HEK293T (cell line): ENCODE data around the gene MOGAT2.

Source experiments
- CTCF ChIA-PET: fragments of 350-600 bp; formaldehyde crosslinking; extraction: SDS; loops from one replicate; lab custom pipeline; 2021; ENCODE audit warnings: antibody characterized with exemption, inconsistent platforms; lab: Yijun Ruan, JAX
- POLR2A ChIA-PET: fragments of 350-600 bp; formaldehyde crosslinking; extraction: SDS; loops from one replicate; lab custom pipeline; 2020; ENCODE audit warnings: antibody characterized with exemption, inconsistent platforms; lab: Yijun Ruan, JAX
- DNase-seq: peaks from one replicate; pipeline ENCODE4 v3.0.0; 2012; ENCODE audit warnings: mixed read lengths; ENCODE audit errors: extremely low spot score
- ARNT ChIP-seq: fragments of 450-650 bp; IDR thresholded peaks from 2 replicates; pipeline ENCODE4 v1.6.1; 2017; ENCODE audit warnings: mild to moderate bottlenecking
- BHLHE40 ChIP-seq: fragments of 450-650 bp; IDR thresholded peaks from 2 replicates; pipeline ENCODE4 v1.6.1; 2016; ENCODE audit warnings: mild to moderate bottlenecking, moderate library complexity, borderline replicate concordance
- CTBP1 ChIP-seq: fragments of 450-650 bp; IDR thresholded peaks from 2 replicates; pipeline ENCODE4 v1.6.1; 2016; ENCODE audit warnings: borderline replicate concordance
- ELF4 ChIP-seq: fragments of 450-650 bp; IDR thresholded peaks from 2 replicates; pipeline ENCODE4 v1.6.1; 2017; ENCODE audit warnings: antibody characterized with exemption
- FOXA1 ChIP-seq: fragments of 450-650 bp; IDR thresholded peaks from 2 replicates; pipeline ENCODE4 v1.6.1; 2016; ENCODE audit warnings: mild to moderate bottlenecking
- FOXK2 ChIP-seq: fragments of 450-650 bp; IDR thresholded peaks from 2 replicates; pipeline ENCODE4 v1.6.1; 2016; ENCODE audit warnings: mild to moderate bottlenecking
- FOXM1 ChIP-seq: fragments of 450-650 bp; IDR thresholded peaks from 2 replicates; pipeline ENCODE4 v1.6.1; 2017; ENCODE audit warnings: mild to moderate bottlenecking, borderline replicate concordance
- HDGF ChIP-seq: fragments of 450-650 bp; IDR thresholded peaks from 2 replicates; pipeline ENCODE4 v1.6.1; 2017; ENCODE audit warnings: antibody characterized with exemption, borderline replicate concordance
- L3MBTL2 ChIP-seq: fragments of 450-650 bp; conservative IDR thresholded peaks from 2 replicates; pipeline ENCODE4 v1.6.1; 2016; ENCODE audit warnings: mild to moderate bottlenecking
- LEF1 ChIP-seq: fragments of 450-650 bp; IDR thresholded peaks from 2 replicates; pipeline ENCODE4 v1.6.1; 2017; ENCODE audit warnings: mild to moderate bottlenecking, borderline replicate concordance
- NFRKB ChIP-seq: fragments of 450-650 bp; IDR thresholded peaks from 2 replicates; pipeline ENCODE4 v1.6.1; 2016; ENCODE audit warnings: mild to moderate bottlenecking, moderate library complexity
- SP1 ChIP-seq: fragments of 450-650 bp; IDR thresholded peaks from 2 replicates; pipeline ENCODE4 v1.6.1; 2017
- SUZ12 ChIP-seq: fragments of 450-650 bp; IDR thresholded peaks from 2 replicates; pipeline ENCODE4 v1.6.1; 2016; ENCODE audit warnings: mild to moderate bottlenecking
- TARDBP ChIP-seq: fragments of 450-650 bp; IDR thresholded peaks from 2 replicates; pipeline ENCODE4 v1.6.1; 2016
- ZNF384 ChIP-seq: fragments of 450-650 bp; IDR thresholded peaks from 2 replicates; pipeline ENCODE4 v1.6.1; 2016
- TF ChIP-seq, protein P1 (sequence below): fragments of 450-650 bp; IDR thresholded peaks from 2 replicates; pipeline ENCODE4 v1.6.1; 2016

MOGAT2 gene

GRCh38 chr11:75759832-75760231 is 42.2 kb downstream of the MOGAT2 start:
- TF ChIP-seq L3MBTL2: no peak
- DNase-seq: no peak
- ChIA-PET CTCF (no interaction called here), POLR2A (no interaction called here)

DNA sequence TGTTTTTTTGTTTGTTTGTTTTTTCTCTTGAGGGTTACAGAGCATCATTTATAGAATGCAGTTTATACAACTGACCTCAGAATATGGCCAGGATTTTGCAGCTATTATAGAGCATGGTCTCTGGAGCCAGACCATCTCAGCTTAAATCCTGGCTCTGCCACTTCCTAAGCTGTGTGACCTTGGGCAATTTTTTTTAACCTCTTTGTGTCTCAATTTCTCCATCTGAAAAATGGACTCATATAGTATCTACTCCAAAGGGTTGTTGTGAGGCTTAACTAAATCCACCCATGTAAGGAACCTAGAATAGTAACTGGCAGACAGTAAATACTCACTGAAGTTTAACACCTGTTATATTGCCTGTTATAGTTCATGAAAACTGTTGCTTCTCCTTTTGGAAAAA is 42.6 kb downstream of the MOGAT2 start:
- DNase-seq: no peak
- TF ChIP-seq SP1: no peak
- TF ChIP-seq HDGF: no peak
- TF ChIP-seq TARDBP: no peak
- TF ChIP-seq NFRKB: no peak
- TF ChIP-seq ELF4: no peak
- TF ChIP-seq FOXK2: no peak
- no peak for TF ChIP-seq L3MBTL2
- POLR2A ChIA-PET: no interaction called here
- CTCF ChIA-PET: no interaction called here

DNA sequence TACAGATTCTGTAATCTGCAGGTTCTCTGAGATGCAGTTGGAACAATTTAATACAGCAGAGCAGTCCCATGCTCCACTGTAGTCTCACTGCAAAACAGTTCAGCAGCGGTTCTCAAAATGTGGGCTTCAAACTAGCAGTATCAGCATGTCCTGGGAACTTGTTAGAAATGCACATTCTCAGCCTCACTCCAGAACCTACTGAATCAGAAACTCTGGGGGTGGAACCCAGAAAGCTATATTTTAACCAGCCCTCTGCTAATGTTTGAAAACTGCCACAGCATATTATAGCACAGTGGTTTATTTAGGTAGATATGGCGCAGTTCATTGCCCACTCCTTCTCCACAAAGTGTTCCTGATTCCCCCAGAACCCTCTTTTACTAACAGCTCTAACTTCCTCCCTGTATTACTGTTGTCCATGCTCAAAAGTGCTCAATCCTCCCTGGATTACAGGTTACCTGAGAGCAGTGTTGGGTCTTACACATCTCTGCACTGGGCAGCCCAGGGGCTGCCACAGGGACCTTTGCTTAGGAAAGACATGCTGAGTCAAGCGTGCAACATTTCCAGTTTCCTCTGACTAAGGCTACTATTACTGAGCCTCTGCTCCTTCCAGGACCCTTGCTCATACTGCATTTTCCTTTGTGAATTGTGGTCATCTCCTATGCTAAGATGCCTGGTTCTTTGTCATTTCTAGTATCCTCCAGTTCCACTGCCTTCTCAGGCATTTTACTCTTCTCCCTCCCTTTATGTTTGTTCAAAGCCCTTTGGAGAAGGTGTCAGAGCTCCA is 43.3 kb downstream of the MOGAT2 start:
- DNase-seq: no peak
- ChIA-PET CTCF (interaction anchor here (0.6 kb wide), 1 partner anchor 64 kb away, joined by 8 read pairs; no protein-coding TSS in a partner anchor), POLR2A (no interaction called here)
- TF ChIP-seq SUZ12 (no peak), ZNF384 (no peak), L3MBTL2 (no peak), FOXA1 (no peak), LEF1 (no peak), TARDBP (no peak), HDGF (no peak)
- TF ChIP-seq, protein P1, sequence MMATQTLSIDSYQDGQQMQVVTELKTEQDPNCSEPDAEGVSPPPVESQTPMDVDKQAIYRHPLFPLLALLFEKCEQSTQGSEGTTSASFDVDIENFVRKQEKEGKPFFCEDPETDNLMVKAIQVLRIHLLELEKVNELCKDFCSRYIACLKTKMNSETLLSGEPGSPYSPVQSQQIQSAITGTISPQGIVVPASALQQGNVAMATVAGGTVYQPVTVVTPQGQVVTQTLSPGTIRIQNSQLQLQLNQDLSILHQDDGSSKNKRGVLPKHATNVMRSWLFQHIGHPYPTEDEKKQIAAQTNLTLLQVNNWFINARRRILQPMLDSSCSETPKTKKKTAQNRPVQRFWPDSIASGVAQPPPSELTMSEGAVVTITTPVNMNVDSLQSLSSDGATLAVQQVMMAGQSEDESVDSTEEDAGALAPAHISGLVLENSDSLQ: no peak

GRCh38 chr11:75762158-75762557 is 44.5 kb downstream of the MOGAT2 start:
- ChIA-PET POLR2A (no interaction called here), CTCF (no interaction called here)
- TF ChIP-seq, protein P1: no peak
- TF ChIP-seq SUZ12: no peak
- TF ChIP-seq ZNF384: no peak
- TF ChIP-seq TARDBP: no peak
- no peak for TF ChIP-seq SP1
- no peak for TF ChIP-seq NFRKB
- TF ChIP-seq L3MBTL2: no peak
- no peak for TF ChIP-seq CTBP1
- no peak for TF ChIP-seq FOXK2
- TF ChIP-seq HDGF: no peak
- TF ChIP-seq FOXM1: no peak
- TF ChIP-seq ELF4: no peak
- no peak for TF ChIP-seq BHLHE40
- TF ChIP-seq ARNT: no peak
- TF ChIP-seq LEF1: no peak
- no peak for TF ChIP-seq FOXA1
- DNase-seq: no peak

GRCh38 chr11:75762885-75763284 is 45.2 kb downstream of the MOGAT2 start:
- POLR2A ChIA-PET: no interaction called here
- CTCF ChIA-PET: no interaction called here
- TF ChIP-seq TARDBP: no peak
- TF ChIP-seq LEF1: no peak
- no peak for TF ChIP-seq NFRKB
- no peak for TF ChIP-seq ARNT
- DNase-seq: no peak

GRCh38 chr11:75763846-75764245 is 46.2 kb downstream of the MOGAT2 start:
- TF ChIP-seq, protein P1: no peak
- no peak for TF ChIP-seq ELF4
- TF ChIP-seq SP1: no peak
- no peak for TF ChIP-seq HDGF
- no peak for TF ChIP-seq FOXA1
- no peak for TF ChIP-seq L3MBTL2
- TF ChIP-seq ARNT: no peak
- no peak for TF ChIP-seq NFRKB
- TF ChIP-seq SUZ12: no peak
- TF ChIP-seq ZNF384: no peak
- no peak for TF ChIP-seq FOXM1
- no peak for TF ChIP-seq LEF1
- no peak for TF ChIP-seq FOXK2
- no peak for TF ChIP-seq CTBP1
- TF ChIP-seq BHLHE40: no peak
- TF ChIP-seq TARDBP: no peak
- CTCF ChIA-PET: no interaction called here
- no peak for DNase-seq
- POLR2A ChIA-PET: interaction anchor here (0.8 kb wide), 1 partner anchor 22 kb away, joined by 3 read pairs; no protein-coding TSS in a partner anchor

DNA sequence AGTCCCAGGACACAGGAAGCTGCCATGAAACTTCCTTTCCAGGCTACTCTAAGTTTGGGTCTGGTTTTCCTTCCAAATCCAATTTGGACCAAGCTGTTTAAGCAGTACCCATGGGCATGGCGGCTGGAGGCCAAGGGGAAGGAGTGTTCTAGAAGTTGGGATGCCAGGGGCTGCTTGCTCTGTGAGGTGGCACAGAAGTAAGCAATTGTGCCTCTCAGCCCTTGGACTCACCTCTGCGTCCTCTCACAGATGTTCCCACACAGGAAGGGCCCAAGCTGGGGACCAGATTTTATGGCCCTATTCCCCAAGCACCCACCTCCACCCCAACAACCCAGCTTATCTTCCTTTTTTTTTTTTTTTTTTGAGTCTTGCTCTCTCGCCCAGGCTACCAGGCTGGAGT is 47.5 kb downstream of the MOGAT2 start:
- TF ChIP-seq FOXM1 (no peak), BHLHE40 (no peak), LEF1 (no peak), SP1 (no peak), FOXA1 (no peak), SUZ12 (no peak), TARDBP (no peak), L3MBTL2 (no peak), ELF4 (no peak), NFRKB (no peak), CTBP1 (no peak), ZNF384 (no peak), FOXK2 (no peak), HDGF (no peak), ARNT (no peak)
- TF ChIP-seq, protein P1: no peak
- POLR2A ChIA-PET: no interaction called here
- DNase-seq: no peak
- CTCF ChIA-PET: no interaction called here
